ENCODE data around the gene HBP1. TPM values are rescaled to one million over a fixed set of nuclear protein-coding genes. Genes with fewer than 3 reads are reported as not detected.

HBP1 gene
- total and polyA plus RNA-seq, 8 donors, result 12.5 to 201 (median 47.3) TPM

GRCh38 chr7:107203607-107204006 is 34.8 kb downstream of the HBP1 start:
- Histone ChIP-seq H3K27ac (no peak overlapping the region), H3K9me3 (no peaks in the 10 kb centered on the region), H3K4me1 (peaks cover 8 to 39% (median 26%) of the 10 kb centered on the region in 4 donors), H3K4me3 (no peak overlapping the region), H3K36me3 (peaks cover 32 to 98% (median 93%) of the 10 kb centered on the region in 4 donors), H3K27me3 (no peaks in the 10 kb centered on the region)
- no peak for DNase-seq
- 84 to 93% (median 93%) methylated on average over 7 of the region's 7 CpGs for WGBS, 5 donors
- no peak for TF ChIP-seq EP300 (IDR thresholded peaks at IDR 0.05)
- intact Hi-C loops (cut with DNase I; ENCODE audit: low total_unique reads), result no loop called here

- no peak for DNase-seq
- Histone ChIP-seq H3K9me3 (no peaks in the 10 kb centered on the region), H3K27me3 (no peaks in the 10 kb centered on the region), H3K27ac (peak overlapping the region in 1 of 5 donors; percentile 56), H3K4me3 (no peak overlapping the region), H3K4me1 (peaks cover 0 to 26% (median 16%) of the 10 kb centered on the region in 4 donors), H3K36me3 (peaks cover 18 to 92% (median 87%) of the 10 kb centered on the region in 4 donors)
- intact Hi-C loops (cut with DNase I; ENCODE audit: low total_unique reads), result no loop called here
- 93 to 98% (median 97%) methylated on average over 6 of the region's 6 CpGs for WGBS, 5 donors
- TF ChIP-seq POLR2AphosphoS5 (IDR thresholded peaks at IDR 0.05) (no peak), POLR2A (IDR thresholded peaks at IDR 0.05) (no peak), CTCF (IDR thresholded peaks at IDR 0.05) (no peak), EP300 (IDR thresholded peaks at IDR 0.05) (no peak)
Observed at GRCh38 chr7:107206136-107206535, 37.3 kb downstream of the HBP1 start.

- Histone ChIP-seq H3K9me3 (no peaks in the 10 kb centered on the region), H3K27me3 (no peaks in the 10 kb centered on the region), H3K27ac (peak overlapping the region in 1 of 5 donors; percentile 56), H3K4me1 (peaks cover 0 to 22% (median 13%) of the 10 kb centered on the region in 4 donors), H3K4me3 (no peak overlapping the region), H3K36me3 (peaks cover 13 to 89% (median 82%) of the 10 kb centered on the region in 4 donors)
- 50 to 71% (median 58%) methylated on average over 3 of the region's 3 CpGs for WGBS, 5 donors
- TF ChIP-seq CTCF (IDR thresholded peaks at IDR 0.05) (no peak), EP300 (IDR thresholded peaks at IDR 0.05) (no peak), POLR2A (IDR thresholded peaks at IDR 0.05) (no peak), POLR2AphosphoS5 (IDR thresholded peaks at IDR 0.05) (no peak)
- no peak for DNase-seq
- intact Hi-C loops (cut with DNase I; ENCODE audit: low total_unique reads), result no loop called here
Observed at GRCh38 chr7:107206706-107207105, 37.9 kb downstream of the HBP1 start.

- no peak for TF ChIP-seq EP300 (IDR thresholded peaks at IDR 0.05)
- no peak for TF ChIP-seq POLR2AphosphoS5 (IDR thresholded peaks at IDR 0.05)
- TF ChIP-seq CTCF (IDR thresholded peaks at IDR 0.05), result no peak
- TF ChIP-seq POLR2A (IDR thresholded peaks at IDR 0.05), result no peak
- H3K36me3 ChIP-seq, result peaks cover 7 to 82% (median 74%) of the 10 kb centered on the region in 4 donors
- whole genome bisulfite sequencing, 5 donors, result 92 to 97% (median 96%) methylated on average over 5 of the region's 5 CpGs
- H3K27ac ChIP-seq, result peak overlapping the region in 2 of 5 donors; percentile 5 to 56
- H3K27me3 ChIP-seq, result no peaks in the 10 kb centered on the region
- H3K4me3 ChIP-seq, result no peak overlapping the region
- H3K4me1 ChIP-seq, result peaks cover 0 to 20% (median 12%) of the 10 kb centered on the region in 4 donors
- no peaks in the 10 kb centered on the region for H3K9me3 ChIP-seq
- intact Hi-C loops (cut with DNase I; ENCODE audit: low total_unique reads), result no loop called here
- DNase-seq, result no peak
Observed at GRCh38 chr7:107207459-107207858, 38.7 kb downstream of the HBP1 start.

- H3K36me3 ChIP-seq, result peaks cover 7 to 75% (median 68%) of the 10 kb centered on the region in 4 donors
- 59 to 80% (median 62%) methylated on average over 3 of the region's 3 CpGs for WGBS, 5 donors
Observed at GRCh38 chr7:107208024-107208521, 39.3 kb downstream of the HBP1 start.

More at GRCh38 chr7:107208024-107208521, 39.3 kb downstream of the HBP1 start:
- Histone ChIP-seq H3K9me3 (no peaks in the 10 kb centered on the region), H3K4me1 (peaks cover 0 to 20% (median 12%) of the 10 kb centered on the region in 4 donors), H3K27ac (peak overlapping the region in 4 of 5 donors; percentile 0 to 56 (median 36)), H3K4me3 (no peak overlapping the region), H3K27me3 (no peaks in the 10 kb centered on the region)
- TF ChIP-seq POLR2AphosphoS5 (IDR thresholded peaks at IDR 0.05) (no peak), CTCF (IDR thresholded peaks at IDR 0.05) (no peak), POLR2A (IDR thresholded peaks at IDR 0.05) (no peak), EP300 (IDR thresholded peaks at IDR 0.05) (no peak)
- no peak for DNase-seq
- intact Hi-C loops (cut with DNase I; ENCODE audit: low total_unique reads), result no loop called here

Data from stomach (tissue), 9 donors.